GM19438 (cell line): ENCODE data around the gene GDPD3.
"Not testable (repeated sequence)": the region's sequence is repeated elsewhere in the genome, so short reads cannot be mapped to it uniquely, and the experiment has no call there.

Experiments used
- ATAC-seq: cut with Tn5 transposase; IDR thresholded peaks from one replicate; pipeline ENCODE4 v1.9.1; 2021; ENCODE audit warnings: low read depth; ENCODE audit not compliant: unreplicated experiment

GDPD3 gene

GRCh38 chr16:30113031-30113710 lies at the start of gene GDPD3:
TSS of gene GDPD3 (minus strand) at chr16:30113537. CDS start at chr16:30113478, 59 bp downstream.
- no peak for ATAC-seq

- ATAC-seq = no peak
These were observed 43.9 kb upstream of the GDPD3 start for GRCh38 chr16:30157214-30157613.

DNA sequence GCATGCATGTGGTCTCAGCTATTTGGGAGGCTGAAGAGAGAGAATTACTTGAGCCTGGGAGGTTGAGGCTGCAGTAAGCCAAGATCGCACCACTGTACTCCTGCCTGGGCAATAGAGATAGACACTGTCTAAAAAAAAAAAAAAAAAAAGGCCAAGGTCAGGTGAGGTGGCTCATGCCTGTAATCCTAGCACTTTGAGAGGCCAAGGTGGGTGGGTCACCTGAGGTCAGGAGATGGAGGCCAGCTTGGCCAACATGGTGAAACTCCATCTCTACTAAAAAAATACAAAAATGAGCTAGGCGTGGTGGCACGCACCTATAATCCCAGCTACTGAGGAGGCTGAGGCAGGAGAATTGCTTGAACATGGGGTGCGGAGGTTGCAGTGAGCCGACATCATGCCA lies 41.9 kb upstream of the GDPD3 start:
- no peak for ATAC-seq

- ATAC-seq = no peak
These were observed 39.2 kb upstream of the GDPD3 start for GRCh38 chr16:30152517-30152916.

- ATAC-seq = no peak
These were observed 37.8 kb upstream of the GDPD3 start for GRCh38 chr16:30151091-30151490.

GRCh38 chr16:30149250-30149930 lies 36.1 kb upstream of the GDPD3 start:
- no peak for ATAC-seq

- ATAC-seq = no peak
These were observed 34.6 kb upstream of the GDPD3 start for GRCh38 chr16:30147843-30148510.

DNA sequence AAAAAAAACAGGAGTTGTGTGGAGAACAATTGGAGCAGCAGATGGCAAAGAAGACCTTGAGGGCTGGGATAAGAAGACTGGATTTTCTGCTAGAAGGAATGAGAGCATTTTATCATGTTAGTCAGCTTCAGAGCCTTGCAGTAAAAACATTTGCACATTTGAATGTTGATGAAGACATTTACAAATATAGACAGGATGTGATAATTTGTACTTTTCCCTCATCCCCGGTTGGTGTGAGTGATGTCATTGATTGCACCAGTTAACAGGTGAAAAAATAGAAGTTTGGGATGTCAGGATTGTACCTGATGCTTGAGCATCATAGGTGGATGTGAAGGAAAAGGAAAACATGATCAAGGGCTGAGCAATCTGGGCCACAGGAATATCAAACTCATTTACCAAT lies 32.3 kb upstream of the GDPD3 start:
- no peak for ATAC-seq

DNA sequence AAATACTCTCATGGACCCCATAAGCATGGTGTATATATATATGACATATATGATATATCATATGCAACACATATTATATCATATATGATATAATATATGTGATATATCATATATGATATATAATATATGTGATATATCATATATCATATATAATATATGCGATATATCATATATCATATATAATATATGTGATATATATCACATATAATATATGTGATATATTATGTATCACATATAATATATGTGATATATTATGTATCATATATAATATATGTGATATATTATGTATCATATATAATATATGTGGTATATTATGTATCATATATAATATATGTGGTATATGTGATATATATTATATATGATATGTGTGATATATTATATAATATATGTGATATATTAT lies 31.6 kb upstream of the GDPD3 start:
- ATAC-seq = no peak

- no peak for ATAC-seq
These were observed 30.7 kb upstream of the GDPD3 start for GRCh38 chr16:30144017-30144416.

DNA sequence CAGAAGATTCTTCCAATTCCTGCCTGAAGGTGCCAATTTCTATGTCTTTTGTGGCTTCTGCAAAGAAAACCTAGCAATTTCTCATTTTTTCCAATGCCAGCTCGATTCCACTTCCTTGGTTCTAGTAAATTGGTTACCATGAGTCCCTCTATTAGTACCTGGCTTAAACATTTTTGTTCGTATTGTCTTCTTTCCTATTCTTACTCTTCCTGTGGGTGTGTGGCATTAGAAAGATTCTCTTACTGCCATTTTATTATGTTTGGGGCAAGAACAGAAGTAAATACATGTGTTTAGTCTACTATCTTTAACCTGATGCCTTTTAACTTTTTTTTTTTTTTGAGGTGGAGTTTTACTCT lies 30.0 kb upstream of the GDPD3 start:
- ATAC-seq = no peak

DNA sequence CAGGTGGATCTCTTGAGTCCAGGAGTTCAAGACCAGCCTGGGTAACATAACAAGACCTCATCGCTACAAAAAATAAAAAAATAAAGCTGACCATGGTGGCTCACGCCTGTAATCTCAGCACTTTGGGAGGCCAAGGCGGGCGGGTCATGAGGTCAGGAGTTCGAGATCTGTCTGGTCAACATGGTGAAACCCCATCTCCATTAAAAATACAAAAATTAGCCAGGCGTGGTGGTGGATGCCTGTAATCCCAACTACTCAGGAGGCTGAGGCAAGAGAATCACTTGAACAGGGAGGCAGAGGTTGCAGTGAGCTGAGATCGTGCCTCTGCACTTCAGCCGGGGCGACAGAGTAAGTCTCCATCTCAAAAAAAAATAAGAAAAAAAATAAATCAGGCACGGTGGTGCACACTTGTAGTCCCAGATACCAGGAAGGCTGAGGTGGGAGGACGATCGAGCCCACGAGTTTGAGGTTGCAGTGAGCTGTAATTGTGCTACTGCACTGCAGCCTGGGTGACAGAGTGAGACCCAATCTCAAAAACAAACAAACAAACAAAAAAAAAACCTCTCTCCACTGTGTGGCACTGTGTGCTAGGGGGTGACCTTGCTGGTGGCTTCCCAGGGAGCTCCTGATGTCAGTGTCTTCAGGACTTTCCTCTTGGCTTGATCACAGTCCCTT lies 29.5 kb upstream of the GDPD3 start:
- ATAC-seq = no peak

GRCh38 chr16:30141750-30142149 lies 28.4 kb upstream of the GDPD3 start:
- no peak for ATAC-seq

GRCh38 chr16:30139583-30140481 lies 26.5 kb upstream of the GDPD3 start:
- ATAC-seq = no peak

DNA sequence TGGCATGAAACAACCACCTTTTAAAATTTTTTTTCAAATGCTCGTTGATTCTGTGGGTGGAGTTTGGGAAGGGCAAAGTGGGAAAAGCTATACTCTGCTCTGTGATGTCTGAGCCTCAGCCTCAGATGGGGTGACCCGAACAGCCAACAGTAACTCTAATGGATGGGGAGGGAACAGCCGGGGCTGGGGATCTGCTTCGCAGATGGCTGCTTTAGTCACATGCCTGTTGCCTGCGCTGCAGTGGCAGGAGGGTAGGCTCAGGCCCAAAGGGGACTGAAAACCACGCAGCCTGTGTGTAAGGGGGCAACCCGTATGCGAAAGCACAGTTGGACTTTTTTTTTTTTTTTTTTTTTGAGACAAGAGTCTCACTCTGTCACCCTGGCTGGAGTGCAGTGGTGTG lies 24.6 kb upstream of the GDPD3 start:
- no peak for ATAC-seq

DNA sequence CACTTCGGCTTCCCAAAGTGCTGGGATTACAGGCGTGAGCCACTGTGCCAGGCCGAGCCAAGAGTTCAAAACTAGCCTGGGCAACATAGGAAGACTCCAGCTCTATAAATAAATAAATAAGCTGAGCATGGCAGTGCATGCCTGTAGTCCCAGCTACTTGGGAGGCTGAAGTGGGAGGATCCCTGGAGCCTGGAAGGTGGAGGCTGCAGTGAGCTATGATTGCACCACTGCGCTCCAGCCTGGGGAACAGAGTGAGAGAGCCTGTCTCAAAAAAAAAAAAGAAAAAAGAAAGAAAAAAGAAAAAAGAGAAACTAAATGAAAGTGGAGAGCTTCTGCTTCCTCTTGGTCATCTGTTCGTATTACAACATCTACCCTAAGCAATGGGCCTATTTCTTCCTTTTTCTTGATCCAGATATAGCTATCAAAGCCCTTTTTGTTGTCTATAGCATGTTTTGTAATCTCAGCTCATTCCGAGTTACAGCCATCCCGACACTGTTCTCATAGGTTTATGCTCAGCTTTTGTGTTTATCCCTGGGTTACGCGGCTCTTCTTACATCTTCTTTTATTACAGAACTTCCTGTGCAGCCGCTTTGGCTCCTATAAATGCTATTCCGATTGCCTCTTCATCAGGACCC lies 23.8 kb upstream of the GDPD3 start:
- ATAC-seq = no peak

DNA sequence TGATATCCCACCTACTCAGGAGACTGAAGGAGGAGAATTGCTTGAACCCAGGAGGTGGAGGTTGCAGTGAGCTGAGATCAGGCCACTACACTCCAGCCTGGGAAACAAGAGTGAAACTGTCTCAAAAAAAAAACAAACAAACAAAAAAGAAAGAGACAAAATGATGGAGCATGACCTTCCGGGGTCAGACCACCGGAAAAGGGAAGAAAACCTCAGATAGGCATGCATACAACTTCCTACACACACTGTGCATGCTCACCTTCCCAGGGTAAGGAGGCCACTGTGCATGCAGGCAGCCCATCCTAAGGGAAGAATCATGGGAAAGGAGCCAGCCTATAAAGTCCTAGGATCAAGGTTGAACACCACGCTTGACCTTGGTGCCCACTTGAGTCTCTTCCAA lies 19.3 kb upstream of the GDPD3 start:
- no peak for ATAC-seq

DNA sequence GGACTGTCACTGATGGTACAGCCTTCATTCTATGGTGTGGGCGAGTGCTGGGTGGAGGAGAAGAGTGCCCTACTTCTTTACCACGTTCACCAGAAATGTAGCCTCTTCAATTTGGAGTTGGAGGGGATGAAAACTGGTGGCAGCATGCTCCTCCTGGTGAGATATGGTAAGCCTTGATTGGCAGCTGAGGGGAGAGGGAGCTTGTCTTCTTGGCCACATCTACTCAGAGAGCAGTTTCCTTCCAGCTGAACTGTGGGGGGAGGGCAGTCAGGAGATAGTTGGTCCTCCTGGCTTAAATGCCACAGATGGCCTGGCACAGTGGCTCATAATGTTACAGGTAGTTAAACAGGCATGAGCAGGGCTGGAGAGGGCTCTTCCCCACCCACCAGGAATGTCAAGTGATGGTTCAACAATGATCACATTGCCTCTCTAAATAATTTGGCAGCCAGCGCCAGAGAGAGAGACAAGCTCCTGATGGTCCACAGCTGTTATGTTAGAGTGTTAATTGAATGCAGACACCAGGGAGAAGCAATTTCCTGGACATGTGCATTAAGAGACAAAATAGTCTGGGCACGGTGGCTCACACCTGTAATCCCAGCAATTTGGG lies 18.6 kb upstream of the GDPD3 start:
- no peak for ATAC-seq

DNA sequence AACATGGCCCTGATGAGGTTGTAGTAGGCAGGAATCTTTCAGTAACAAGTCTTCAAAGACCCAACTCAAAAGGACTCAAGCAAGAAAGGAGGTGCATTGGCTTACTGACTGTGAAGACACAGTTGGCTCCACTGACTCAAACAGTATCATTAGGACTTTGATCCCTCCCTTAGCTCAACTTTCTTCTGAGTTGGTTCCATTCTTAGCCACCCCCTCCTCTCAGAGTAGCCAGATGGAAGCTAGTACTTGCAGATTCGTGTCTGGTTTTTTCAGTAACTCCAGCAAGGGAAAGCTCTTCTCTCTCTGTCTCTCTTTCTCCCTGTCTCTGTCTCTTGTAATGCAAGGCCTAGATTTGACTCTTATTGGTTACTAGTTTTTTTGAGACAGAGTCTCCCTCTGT lies 14.7 kb upstream of the GDPD3 start:
- no peak for ATAC-seq

GRCh38 chr16:30125690-30126089 lies 12.4 kb upstream of the GDPD3 start:
- not testable (repeated sequence) for ATAC-seq
